C4-2B (cell line): ENCODE measurements around the gene DPPA5.
"Not testable (repeated sequence)": the region's sequence is repeated elsewhere in the genome, so short reads cannot be mapped to it uniquely, and the experiment has no call there.

Source experiments
- ZFX ChIP-seq: fragments of 450-650 bp; IDR thresholded peaks from 2 replicates; pipeline ENCODE4 v1.6.1; 2017
- TF ChIP-seq, protein P1 (sequence below): fragments of 450-650 bp; conservative IDR thresholded peaks from 2 replicates; pipeline ENCODE4 v1.5.1; 2017; ENCODE audit warnings: mild to moderate bottlenecking

- TF ChIP-seq, protein P1, sequence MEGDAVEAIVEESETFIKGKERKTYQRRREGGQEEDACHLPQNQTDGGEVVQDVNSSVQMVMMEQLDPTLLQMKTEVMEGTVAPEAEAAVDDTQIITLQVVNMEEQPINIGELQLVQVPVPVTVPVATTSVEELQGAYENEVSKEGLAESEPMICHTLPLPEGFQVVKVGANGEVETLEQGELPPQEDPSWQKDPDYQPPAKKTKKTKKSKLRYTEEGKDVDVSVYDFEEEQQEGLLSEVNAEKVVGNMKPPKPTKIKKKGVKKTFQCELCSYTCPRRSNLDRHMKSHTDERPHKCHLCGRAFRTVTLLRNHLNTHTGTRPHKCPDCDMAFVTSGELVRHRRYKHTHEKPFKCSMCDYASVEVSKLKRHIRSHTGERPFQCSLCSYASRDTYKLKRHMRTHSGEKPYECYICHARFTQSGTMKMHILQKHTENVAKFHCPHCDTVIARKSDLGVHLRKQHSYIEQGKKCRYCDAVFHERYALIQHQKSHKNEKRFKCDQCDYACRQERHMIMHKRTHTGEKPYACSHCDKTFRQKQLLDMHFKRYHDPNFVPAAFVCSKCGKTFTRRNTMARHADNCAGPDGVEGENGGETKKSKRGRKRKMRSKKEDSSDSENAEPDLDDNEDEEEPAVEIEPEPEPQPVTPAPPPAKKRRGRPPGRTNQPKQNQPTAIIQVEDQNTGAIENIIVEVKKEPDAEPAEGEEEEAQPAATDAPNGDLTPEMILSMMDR: not testable (repeated sequence)
- TF ChIP-seq ZFX: not testable (repeated sequence)
Measured at GRCh38 chr6:73303773-73304172, 50.3 kb downstream of the DPPA5 start.
